HepG2 (cell line): ENCODE data around the gene NPS. TPM values are rescaled to one million over a fixed set of nuclear protein-coding genes. Genes with fewer than 3 reads are reported as not detected.

Source experiments
- ATAC-seq: fragments of 200-7000 bp; cut with Tn5 transposase; 3 replicates; pipeline ENCODE4 v1.9.1; 2020; ENCODE audit warnings: mild to moderate bottlenecking, moderate library complexity
- BruUV-seq: library from RNA; stranded (reverse); fragments of 400-500 nt; replicated peaks from 2 replicates; lab custom pipeline; 2021; lab: Mats Ljungman, UMichigan
- CTCF ChIA-PET: fragments of 300-600 bp; formaldehyde crosslinking; extraction: SDS; loops from one replicate; lab custom pipeline; 2021; ENCODE audit warnings: low total read pairs, inconsistent platforms, low intra/inter-chr PET ratio; lab: Yijun Ruan, JAX
- POLR2A ChIA-PET: fragments of 350-600 bp; sonication (Branson Sonifier 250); formaldehyde crosslinking; loops from one replicate; lab custom pipeline; 2020; ENCODE audit warnings: antibody characterized with exemption, inconsistent platforms; lab: Yijun Ruan, JAX
- DNase-seq: peaks from one replicate; pipeline ENCODE4 v3.0.0-alpha.2; 2015; ENCODE audit warnings: low spot score
- FAIRE-seq: peaks from 3 replicates; lab custom pipeline; 2011; peaks lifted over from hg19 to GRCh38; lab: Jason Lieb, UNC
- H2AFZ ChIP-seq: one replicate; pipeline ENCODE4 v1.6.1; 2011; ENCODE audit warnings: low read length, inconsistent platforms
- H3K27ac ChIP-seq: fragments of 300-600 bp; 3 replicates; pipeline ENCODE4 v1.8.0; 2011; ENCODE audit warnings: mixed run types, mild to moderate bottlenecking, mixed read lengths, low read length, inconsistent platforms; ENCODE audit not compliant: insufficient read depth; ENCODE audit errors: extremely low read length
- H3K27me3 ChIP-seq, 2 experiments: fragments of 200-600 bp in 1 of 2; 2 replicates in 1 of 2; 3 replicates in 1 of 2; pipeline versions ENCODE4 v1.6.0 to v1.8.0; 2011; ENCODE audit warnings: low read length in 2 of 2, mild to moderate bottlenecking in 2 of 2, moderate library complexity in 2 of 2, inconsistent platforms in 1 of 2; ENCODE audit not compliant: insufficient read depth in 2 of 2, control insufficient read depth in 1 of 2
- H3K36me3 ChIP-seq, 2 experiments: fragments of 200-600 bp in 1 of 2; replicated peaks in 1 of 2; 2 replicates in 1 of 2; 3 replicates in 1 of 2; pipeline versions ENCODE4 v1.5.1 to v1.8.0; 2011; ENCODE audit warnings: low read length in 2 of 2, inconsistent platforms in 1 of 2; ENCODE audit not compliant: insufficient read depth in 2 of 2, control insufficient read depth in 1 of 2
- H3K4me1 ChIP-seq: 2 replicates; pipeline ENCODE4 v1.5.1; 2012; ENCODE audit warnings: low read length, inconsistent platforms; ENCODE audit not compliant: insufficient read depth
- H3K4me2 ChIP-seq: 2 replicates; pipeline ENCODE4 v1.6.0; 2011; ENCODE audit warnings: low read depth, low read length, inconsistent platforms
- H3K4me3 ChIP-seq, 3 experiments: fragments of 200-600 bp in 1 of 3; sonication (generic), shearing (Covaris generic) in 1 of 3; replicated peaks in 1 of 3; 2 replicates each; pipeline ENCODE4 v1.5.1; 2011 to 2016; ENCODE audit warnings: low read length in 3 of 3, inconsistent platforms in 2 of 3, low read depth in 2 of 3, mild to moderate bottlenecking in 2 of 3, control low read depth in 1 of 3, mixed read lengths in 1 of 3; ENCODE audit not compliant: insufficient read depth in 1 of 3
- H3K79me2 ChIP-seq: one replicate; pipeline ENCODE4 v1.6.1; 2011; ENCODE audit warnings: low read length, inconsistent platforms; ENCODE audit not compliant: insufficient read depth
- H3K9ac ChIP-seq: 2 replicates; pipeline ENCODE4 v1.6.0; 2011; ENCODE audit warnings: mild to moderate bottlenecking, low read depth, low read length, inconsistent platforms; ENCODE audit not compliant: insufficient read depth
- H3K9me3 ChIP-seq: 2 replicates; pipeline ENCODE4 v1.5.1; 2012; ENCODE audit warnings: mild to moderate bottlenecking, low read length
- H4K20me1 ChIP-seq: 2 replicates; pipeline ENCODE4 v1.6.0; 2011; ENCODE audit warnings: inconsistent platforms, mild to moderate bottlenecking, low read length, moderate library complexity; ENCODE audit not compliant: insufficient read depth
- CCDC6 ChIP-seq: sonication (generic); formaldehyde crosslinking; IDR thresholded peaks from 2 replicates; pipeline ENCODE4 v1.8.1; 2022; ENCODE audit warnings: mild to moderate bottlenecking, missing genetic modification reagents, moderate library complexity
- ETV6 ChIP-seq: sonication (generic); formaldehyde crosslinking; conservative IDR thresholded peaks from 2 replicates; pipeline ENCODE4 v1.4.0; 2020; ENCODE audit warnings: missing genetic modification reagents
- GLI4 ChIP-seq: sonication (generic); formaldehyde crosslinking; IDR thresholded peaks from 2 replicates; pipeline ENCODE4 v1.5.1; 2020; ENCODE audit warnings: missing genetic modification reagents, mild to moderate bottlenecking, moderate library complexity, borderline replicate concordance
- HES4 ChIP-seq: sonication (generic); formaldehyde crosslinking; IDR thresholded peaks from 2 replicates; pipeline ENCODE4 v1.9.0; 2021; ENCODE audit warnings: mild to moderate bottlenecking, missing genetic modification reagents, borderline replicate concordance
- HMG20A ChIP-seq: IDR thresholded peaks from 2 replicates; pipeline ENCODE4 v1.6.1; 2016; ENCODE audit warnings: borderline replicate concordance
- HMGA1 ChIP-seq: sonication (generic); formaldehyde crosslinking; conservative IDR thresholded peaks from 2 replicates; pipeline ENCODE4 v1.4.0; 2020; ENCODE audit warnings: missing genetic modification reagents
- JUND ChIP-seq: sonication (generic); formaldehyde crosslinking; IDR thresholded peaks from 2 replicates; pipeline ENCODE4 v1.8.0; 2022; ENCODE audit warnings: mild to moderate bottlenecking, missing genetic modification reagents
- MAFK ChIP-seq, 2 experiments: IDR thresholded peaks in 1 of 2; conservative IDR thresholded peaks in 1 of 2; 2 replicates each; pipeline ENCODE4 v1.6.1; 2011; ENCODE audit warnings: improper control_type of control experiment in 2 of 2, low read length in 2 of 2
- MTF1 ChIP-seq: sonication (generic); formaldehyde crosslinking; IDR thresholded peaks from 2 replicates; pipeline ENCODE4 v1.5.0; 2020; ENCODE audit warnings: missing genetic modification reagents
- NCOA5 ChIP-seq: sonication (generic); formaldehyde crosslinking; IDR thresholded peaks from 2 replicates; pipeline ENCODE4 v1.4.0; 2020; ENCODE audit warnings: missing genetic modification reagents
- RELA ChIP-seq: sonication (generic); formaldehyde crosslinking; IDR thresholded peaks from 2 replicates; pipeline ENCODE4 v1.4.0; 2020; ENCODE audit warnings: missing genetic modification reagents
- RORA ChIP-seq: sonication (generic); formaldehyde crosslinking; IDR thresholded peaks from 2 replicates; pipeline ENCODE4 v1.5.0; 2020; ENCODE audit warnings: mild to moderate bottlenecking, missing genetic modification reagents, moderate library complexity
- ZNF350 ChIP-seq: sonication (generic); formaldehyde crosslinking; IDR thresholded peaks from 2 replicates; pipeline ENCODE4 v1.4.0; 2020; ENCODE audit warnings: mild to moderate bottlenecking, low read depth, missing genetic modification reagents, borderline replicate concordance
- ZNF432 ChIP-seq: sonication (generic); formaldehyde crosslinking; IDR thresholded peaks from 2 replicates; pipeline ENCODE4 v1.5.0; 2020; ENCODE audit warnings: missing genetic modification reagents, mild to moderate bottlenecking, borderline replicate concordance
- ZNF569 ChIP-seq: sonication (generic); formaldehyde crosslinking; IDR thresholded peaks from 2 replicates; pipeline ENCODE4 v1.5.0; 2020; ENCODE audit warnings: mild to moderate bottlenecking, missing genetic modification reagents, moderate library complexity, borderline replicate concordance
- ZNF589 ChIP-seq: sonication (generic); formaldehyde crosslinking; conservative IDR thresholded peaks from 2 replicates; pipeline ENCODE4 v1.8.0; 2022; ENCODE audit warnings: mild to moderate bottlenecking, moderate library complexity, missing genetic modification reagents
- ZNF660 ChIP-seq: sonication (generic); formaldehyde crosslinking; IDR thresholded peaks from 2 replicates; pipeline ENCODE4 v1.5.1; 2020; ENCODE audit warnings: mild to moderate bottlenecking, low read depth, missing genetic modification reagents, borderline replicate concordance
- ZZZ3 ChIP-seq: sonication (generic); formaldehyde crosslinking; IDR thresholded peaks from 2 replicates; pipeline ENCODE4 v1.4.0; 2020; ENCODE audit warnings: missing genetic modification reagents, mild to moderate bottlenecking, borderline replicate concordance
- WGBS: methylation state at CpG from one replicate; pipeline ENCODE4 v1.1.6; 2017; ENCODE audit warnings: low lambda C conversion rate; 5-methylcytosine and 5-hydroxymethylcytosine counted together
- in situ Hi-C: cut with HindIII; loops from 2 replicates; pipeline ENCODE4 v1.10.0; 2017; ENCODE audit warnings: low pct_unique_long_range_greater_than_20kb; ENCODE audit not compliant: extremely low pct_ligation_motif_present
- intact Hi-C: fragments of 100-400 bp; cut with micrococcal nuclease; formaldehyde crosslinking; loops from one replicate; pipeline ENCODE4 v1.10.0; 2022; ENCODE audit not compliant: unreplicated experiment
- polyA plus RNA-seq, 8 experiments: library from polyadenylated mRNA; depleted of rRNA in 3 of 8; stranded (reverse) in 7 of 8; unstranded in 1 of 8; fragments of >200 nt; fragmentation: Illumina TruSeq in 4 of 8; extraction: Trizol in 4 of 8; gene quantifications; 2 replicates each; pipeline versions ENCODE4 v1.2.1 to v1.2.3, GENCODE V29; 2011 to 2016; ENCODE audit warnings: low read depth in 4 of 8, missing spikeins in 1 of 8, mixed read lengths in 1 of 8; ENCODE audit not compliant: insufficient read depth in 1 of 8
- total RNA-seq, 5 experiments: library from RNA; depleted of rRNA; stranded (reverse); fragments of >200 nt; fragmentation: Illumina TruSeq; extraction: Trizol; gene quantifications; 2 replicates each; pipeline ENCODE4 v1.2.3, GENCODE V29; 2016; ENCODE audit warnings: low read depth in 1 of 5
- TF ChIP-seq, protein P1 (sequence below): sonication (generic); formaldehyde crosslinking; conservative IDR thresholded peaks from 2 replicates; pipeline ENCODE4 v1.4.0; 2020; ENCODE audit warnings: mild to moderate bottlenecking, missing genetic modification reagents, moderate library complexity
- TF ChIP-seq, protein P2 (sequence below): sonication (generic); formaldehyde crosslinking; IDR thresholded peaks from 2 replicates; pipeline ENCODE4; 2020; ENCODE audit warnings: missing genetic modification reagents, mild to moderate bottlenecking, borderline replicate concordance

The NPS gene
- total and polyA plus RNA-seq, 2 of the 13 experiments (the other 11 are each of a cell fraction or from before 2014, with no cell fraction given) = not detected

GRCh38 chr10:127585519-127586023 lies 36.5 kb downstream of the NPS start:
- no peak for ATAC-seq
- H3K4me1 ChIP-seq = no peaks in the 10 kb centered on the region
- no peak for FAIRE-seq
- no TSS peak for BruUV-seq
- H2AFZ ChIP-seq = no peak overlapping the region
- H3K9ac ChIP-seq = no peak overlapping the region
- no peak overlapping the region for H3K4me3 ChIP-seq
- CTCF ChIA-PET = no interaction called here
- 12% methylated on average over 4 of the region's 4 CpGs for WGBS
- no peaks in the 10 kb centered on the region for H4K20me1 ChIP-seq
- H3K36me3 ChIP-seq = no peaks in the 10 kb centered on the region
- intact Hi-C loops = no loop called here
- H3K27ac ChIP-seq = no peak overlapping the region
- TF ChIP-seq MTF1 (CRISPR knock-in tag) = no peak
- TF ChIP-seq MAFK (conservative IDR thresholded peaks at IDR 0.05 in 1 of 2, IDR thresholded peaks at IDR 0.05 in 1 of 2; ENCODE audit: low read length in 2 of 2) = no peak
- no peak for TF ChIP-seq RELA (CRISPR knock-in tag)
- TF ChIP-seq CCDC6 (CRISPR knock-in tag) = no peak
- no peak for TF ChIP-seq HMG20A (CRISPR knock-in tag)
- TF ChIP-seq, protein P1, sequence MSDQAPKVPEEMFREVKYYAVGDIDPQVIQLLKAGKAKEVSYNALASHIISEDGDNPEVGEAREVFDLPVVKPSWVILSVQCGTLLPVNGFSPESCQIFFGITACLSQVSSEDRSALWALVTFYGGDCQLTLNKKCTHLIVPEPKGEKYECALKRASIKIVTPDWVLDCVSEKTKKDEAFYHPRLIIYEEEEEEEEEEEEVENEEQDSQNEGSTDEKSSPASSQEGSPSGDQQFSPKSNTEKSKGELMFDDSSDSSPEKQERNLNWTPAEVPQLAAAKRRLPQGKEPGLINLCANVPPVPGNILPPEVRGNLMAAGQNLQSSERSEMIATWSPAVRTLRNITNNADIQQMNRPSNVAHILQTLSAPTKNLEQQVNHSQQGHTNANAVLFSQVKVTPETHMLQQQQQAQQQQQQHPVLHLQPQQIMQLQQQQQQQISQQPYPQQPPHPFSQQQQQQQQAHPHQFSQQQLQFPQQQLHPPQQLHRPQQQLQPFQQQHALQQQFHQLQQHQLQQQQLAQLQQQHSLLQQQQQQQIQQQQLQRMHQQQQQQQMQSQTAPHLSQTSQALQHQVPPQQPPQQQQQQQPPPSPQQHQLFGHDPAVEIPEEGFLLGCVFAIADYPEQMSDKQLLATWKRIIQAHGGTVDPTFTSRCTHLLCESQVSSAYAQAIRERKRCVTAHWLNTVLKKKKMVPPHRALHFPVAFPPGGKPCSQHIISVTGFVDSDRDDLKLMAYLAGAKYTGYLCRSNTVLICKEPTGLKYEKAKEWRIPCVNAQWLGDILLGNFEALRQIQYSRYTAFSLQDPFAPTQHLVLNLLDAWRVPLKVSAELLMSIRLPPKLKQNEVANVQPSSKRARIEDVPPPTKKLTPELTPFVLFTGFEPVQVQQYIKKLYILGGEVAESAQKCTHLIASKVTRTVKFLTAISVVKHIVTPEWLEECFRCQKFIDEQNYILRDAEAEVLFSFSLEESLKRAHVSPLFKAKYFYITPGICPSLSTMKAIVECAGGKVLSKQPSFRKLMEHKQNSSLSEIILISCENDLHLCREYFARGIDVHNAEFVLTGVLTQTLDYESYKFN (CRISPR knock-in tag) = no peak
- no peak for TF ChIP-seq NCOA5 (CRISPR knock-in tag)
- no peak for TF ChIP-seq ZNF350 (CRISPR knock-in tag)
- no peak for TF ChIP-seq ETV6 (CRISPR knock-in tag)
- no peak for TF ChIP-seq HES4 (CRISPR knock-in tag)
- TF ChIP-seq, protein P2, sequence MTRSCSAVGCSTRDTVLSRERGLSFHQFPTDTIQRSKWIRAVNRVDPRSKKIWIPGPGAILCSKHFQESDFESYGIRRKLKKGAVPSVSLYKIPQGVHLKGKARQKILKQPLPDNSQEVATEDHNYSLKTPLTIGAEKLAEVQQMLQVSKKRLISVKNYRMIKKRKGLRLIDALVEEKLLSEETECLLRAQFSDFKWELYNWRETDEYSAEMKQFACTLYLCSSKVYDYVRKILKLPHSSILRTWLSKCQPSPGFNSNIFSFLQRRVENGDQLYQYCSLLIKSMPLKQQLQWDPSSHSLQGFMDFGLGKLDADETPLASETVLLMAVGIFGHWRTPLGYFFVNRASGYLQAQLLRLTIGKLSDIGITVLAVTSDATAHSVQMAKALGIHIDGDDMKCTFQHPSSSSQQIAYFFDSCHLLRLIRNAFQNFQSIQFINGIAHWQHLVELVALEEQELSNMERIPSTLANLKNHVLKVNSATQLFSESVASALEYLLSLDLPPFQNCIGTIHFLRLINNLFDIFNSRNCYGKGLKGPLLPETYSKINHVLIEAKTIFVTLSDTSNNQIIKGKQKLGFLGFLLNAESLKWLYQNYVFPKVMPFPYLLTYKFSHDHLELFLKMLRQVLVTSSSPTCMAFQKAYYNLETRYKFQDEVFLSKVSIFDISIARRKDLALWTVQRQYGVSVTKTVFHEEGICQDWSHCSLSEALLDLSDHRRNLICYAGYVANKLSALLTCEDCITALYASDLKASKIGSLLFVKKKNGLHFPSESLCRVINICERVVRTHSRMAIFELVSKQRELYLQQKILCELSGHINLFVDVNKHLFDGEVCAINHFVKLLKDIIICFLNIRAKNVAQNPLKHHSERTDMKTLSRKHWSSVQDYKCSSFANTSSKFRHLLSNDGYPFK (CRISPR knock-in tag) = no peak
- no peak for TF ChIP-seq RORA
- no peak for TF ChIP-seq GLI4
- no peak for TF ChIP-seq ZNF569 (CRISPR knock-in tag)
- no peak for TF ChIP-seq ZZZ3 (CRISPR knock-in tag)
- no peak for TF ChIP-seq JUND (CRISPR knock-in tag)
- TF ChIP-seq HMGA1 (CRISPR knock-in tag) = no peak
- TF ChIP-seq ZNF589 (CRISPR knock-in tag) = no peak
- TF ChIP-seq ZNF660 = no peak
- no peak for TF ChIP-seq ZNF432 (CRISPR knock-in tag)
- TF ChIP-seq, all 625 proteins: peak for 0
- peaks cover 0 to 1% of the 10 kb centered on the region in 2 experiments; a peak in 1 of 5 replicates for H3K27me3 ChIP-seq
- DNase-seq = no peak
- in situ Hi-C loops = no loop called here
- POLR2A ChIA-PET = no interaction called here
- H3K9me3 ChIP-seq = no peaks in the 10 kb centered on the region
- no peaks in the 10 kb centered on the region for H3K79me2 ChIP-seq
- H3K4me2 ChIP-seq = no peak overlapping the region
